ENCODE measurements around the gene TBCE.

GRCh38 chr1:235425357-235425756, 58.1 kb downstream of the TBCE start:
- TF ChIP-seq CTCF (IDR thresholded peaks at IDR 0.05) (no peak), POLR2A (IDR thresholded peaks at IDR 0.05) (no peak)

All from lower leg skin (tissue), 3 donors.